Measurements from ENCODE around the gene CAMK2D. TPM values are rescaled to one million over a fixed set of nuclear protein-coding genes. Genes with fewer than 3 reads are reported as not detected.

CAMK2D gene
- polyA plus RNA-seq, 3 donors = 10.4 to 30.6 (median 19.6) TPM

DNA sequence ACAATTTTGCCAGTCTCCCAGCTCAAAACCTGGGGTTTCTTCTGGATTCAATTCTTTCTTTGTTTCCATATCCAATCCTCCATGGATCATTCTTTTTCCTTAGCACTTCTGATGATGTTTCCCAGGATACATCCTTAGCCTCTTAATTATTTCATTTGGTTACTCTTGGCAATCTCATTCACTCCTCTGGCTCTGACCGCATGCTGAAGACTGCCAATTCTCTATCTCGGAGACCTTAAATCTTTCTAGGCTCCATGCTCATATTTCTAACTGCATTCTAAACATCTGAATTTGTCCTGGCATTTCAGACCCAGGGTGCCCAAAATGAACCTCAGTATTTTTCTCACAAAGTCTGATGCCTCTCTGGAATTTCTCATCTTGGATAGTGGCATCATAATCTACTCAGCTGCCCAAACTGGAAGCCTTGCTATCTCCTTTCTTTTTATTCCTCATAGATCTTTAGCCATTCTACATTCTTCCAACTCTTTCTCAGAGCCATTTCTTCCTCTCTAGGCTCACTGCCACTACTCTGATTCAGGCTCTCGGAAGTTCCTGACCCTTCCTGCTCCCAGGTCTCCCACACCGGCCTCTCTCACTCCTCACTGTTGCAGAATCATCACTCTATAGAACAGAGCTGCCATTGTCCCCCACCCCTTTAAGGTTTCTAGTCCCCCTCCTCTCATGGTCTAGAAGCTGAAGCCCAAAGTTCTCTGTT, 290.2 kb downstream of the CAMK2D start:
- 96% methylated on average over 4 of the region's 4 CpGs for WGBS (ENCODE audit: insufficient coverage)
- Histone ChIP-seq H3K4me3 (replicated peaks in 1 of 3; ENCODE audit: low read depth in 2 of 3, low read length in 3 of 3) (no peak overlapping the region), H3K4me2 (replicated peaks; ENCODE audit: extremely low read depth, low read length, poor library complexity, severe bottlenecking) (no peak overlapping the region), H3K27me3 (ENCODE audit: control insufficient read depth in 2 of 2, insufficient read depth in 2 of 2, low read length in 2 of 2) (no peaks in the 10 kb centered on the region), H2AFZ (ENCODE audit: insufficient read depth, low read depth, low read length, poor library complexity, severe bottlenecking) (no peak overlapping the region), H3K9ac (ENCODE audit: insufficient read depth, low read length, poor library complexity, severe bottlenecking) (no peak overlapping the region), H3K27ac (ENCODE audit: low read depth in 1 of 2, low read length in 2 of 2) (no peak overlapping the region), H3K79me2 (ENCODE audit: insufficient read depth, low read length) (no peaks in the 10 kb centered on the region), H3K9me3 (replicated peaks in 1 of 2; ENCODE audit: control insufficient read depth in 1 of 2, insufficient read depth in 1 of 2, low read length in 2 of 2) (no peaks in the 10 kb centered on the region), H3K36me3 (replicated peaks in 1 of 2; ENCODE audit: control insufficient read depth in 1 of 2, insufficient read depth in 2 of 2, low read length in 2 of 2) (no peaks in the 10 kb centered on the region), H3K4me1 (ENCODE audit: control insufficient read depth in 1 of 2, insufficient read depth in 2 of 2, low read length in 2 of 2) (no peaks in the 10 kb centered on the region), H4K20me1 (ENCODE audit: insufficient read depth, low read length) (no peaks in the 10 kb centered on the region)
- peaks cover 1% of the 10 kb centered on the region for H3K4me1 Mint-ChIP-seq
- H3K36me3 Mint-ChIP-seq = peaks cover 0 to 2% of the 10 kb centered on the region in 2 donors
- no peaks in the 10 kb centered on the region for H3K27me3 Mint-ChIP-seq (ENCODE audit: low read depth in 3 of 3)
- H3K27ac Mint-ChIP-seq = no peak overlapping the region
- DNase-seq = no peak
- peaks cover 0 to 3% (median 0%) of the 10 kb centered on the region in 7 donors for H3K9me3 Mint-ChIP-seq
- no peak overlapping the region for H3K4me3 Mint-ChIP-seq
- TF ChIP-seq, protein P1, sequence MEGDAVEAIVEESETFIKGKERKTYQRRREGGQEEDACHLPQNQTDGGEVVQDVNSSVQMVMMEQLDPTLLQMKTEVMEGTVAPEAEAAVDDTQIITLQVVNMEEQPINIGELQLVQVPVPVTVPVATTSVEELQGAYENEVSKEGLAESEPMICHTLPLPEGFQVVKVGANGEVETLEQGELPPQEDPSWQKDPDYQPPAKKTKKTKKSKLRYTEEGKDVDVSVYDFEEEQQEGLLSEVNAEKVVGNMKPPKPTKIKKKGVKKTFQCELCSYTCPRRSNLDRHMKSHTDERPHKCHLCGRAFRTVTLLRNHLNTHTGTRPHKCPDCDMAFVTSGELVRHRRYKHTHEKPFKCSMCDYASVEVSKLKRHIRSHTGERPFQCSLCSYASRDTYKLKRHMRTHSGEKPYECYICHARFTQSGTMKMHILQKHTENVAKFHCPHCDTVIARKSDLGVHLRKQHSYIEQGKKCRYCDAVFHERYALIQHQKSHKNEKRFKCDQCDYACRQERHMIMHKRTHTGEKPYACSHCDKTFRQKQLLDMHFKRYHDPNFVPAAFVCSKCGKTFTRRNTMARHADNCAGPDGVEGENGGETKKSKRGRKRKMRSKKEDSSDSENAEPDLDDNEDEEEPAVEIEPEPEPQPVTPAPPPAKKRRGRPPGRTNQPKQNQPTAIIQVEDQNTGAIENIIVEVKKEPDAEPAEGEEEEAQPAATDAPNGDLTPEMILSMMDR (IDR thresholded peaks at IDR 0.05) = no peak
- intact Hi-C loops (cut with micrococcal nuclease) = no loop called here

- H3K79me2 ChIP-seq (ENCODE audit: insufficient read depth, low read length) = no peaks in the 10 kb centered on the region
- intact Hi-C loops (cut with micrococcal nuclease) = no loop called here
- no peak overlapping the region for H3K27ac ChIP-seq (ENCODE audit: low read depth in 1 of 2, low read length in 2 of 2)
- H4K20me1 ChIP-seq (ENCODE audit: insufficient read depth, low read length) = no peaks in the 10 kb centered on the region
- TF ChIP-seq, protein P1 (IDR thresholded peaks at IDR 0.05) = no peak
- no peak for DNase-seq
- Mint-ChIP-seq H3K27ac (no peak overlapping the region), H3K27me3 (ENCODE audit: low read depth in 3 of 3) (peaks cover 0 to 2% (median 0%) of the 10 kb centered on the region in 3 donors), H3K4me1 (peaks cover 1% of the 10 kb centered on the region), H3K36me3 (peaks cover 4 to 5% of the 10 kb centered on the region in 2 donors), H3K4me3 (no peak overlapping the region), H3K9me3 (peaks cover 0 to 3% (median 0%) of the 10 kb centered on the region in 7 donors)
- H3K4me2 ChIP-seq (replicated peaks; ENCODE audit: extremely low read depth, low read length, poor library complexity, severe bottlenecking) = no peak overlapping the region
- no peaks in the 10 kb centered on the region for H3K36me3 ChIP-seq (replicated peaks in 1 of 2; ENCODE audit: control insufficient read depth in 1 of 2, insufficient read depth in 2 of 2, low read length in 2 of 2)
- no peak overlapping the region for H2AFZ ChIP-seq (ENCODE audit: insufficient read depth, low read depth, low read length, poor library complexity, severe bottlenecking)
- H3K27me3 ChIP-seq (ENCODE audit: control insufficient read depth in 2 of 2, insufficient read depth in 2 of 2, low read length in 2 of 2) = no peaks in the 10 kb centered on the region
- no peak overlapping the region for H3K4me3 ChIP-seq (replicated peaks in 1 of 3; ENCODE audit: low read depth in 2 of 3, low read length in 3 of 3)
- H3K4me1 ChIP-seq (ENCODE audit: control insufficient read depth in 1 of 2, insufficient read depth in 2 of 2, low read length in 2 of 2) = no peaks in the 10 kb centered on the region
- H3K9me3 ChIP-seq (replicated peaks in 1 of 2; ENCODE audit: control insufficient read depth in 1 of 2, insufficient read depth in 1 of 2, low read length in 2 of 2) = no peaks in the 10 kb centered on the region
- 90% methylated on average over 1 of the region's 1 CpG for WGBS (ENCODE audit: insufficient coverage)
- no peak overlapping the region for H3K9ac ChIP-seq (ENCODE audit: insufficient read depth, low read length, poor library complexity, severe bottlenecking)
Observed at GRCh38 chr4:113469926-113470325, 291.6 kb downstream of the CAMK2D start.

Measured in CD14-positive monocyte (primary cell).